Endothelial cell (in vitro differentiated cells): Measurements from ENCODE around the gene ZDHHC11B. TPM values are rescaled to one million over a fixed set of nuclear protein-coding genes. Genes with fewer than 3 reads are reported as not detected.
"Not testable (repeated sequence)": the region's sequence is repeated elsewhere in the genome, so short reads cannot be mapped to it uniquely, and the experiment has no call there.

Source experiments
- DNase-seq: peaks from one replicate; pipeline ENCODE4 v3.0.0; 2021; ENCODE audit warnings: low spot score
- H3K27ac Mint-ChIP-seq: one replicate; pipeline ENCODE4 v1.8.0; 2021; ENCODE audit warnings: mixed read lengths, inconsistent platforms; ENCODE audit not compliant: unreplicated experiment
- H3K27me3 Mint-ChIP-seq: one replicate; pipeline ENCODE4 v1.8.0; 2021; ENCODE audit warnings: mild to moderate bottlenecking, moderate library complexity, mixed read lengths, inconsistent platforms; ENCODE audit not compliant: unreplicated experiment
- H3K36me3 Mint-ChIP-seq: one replicate; pipeline ENCODE4 v1.8.0; 2021; ENCODE audit warnings: mild to moderate bottlenecking, low read depth, mixed read lengths, inconsistent platforms; ENCODE audit not compliant: unreplicated experiment
- H3K4me1 Mint-ChIP-seq: one replicate; pipeline ENCODE4 v1.8.0; 2021; ENCODE audit warnings: mild to moderate bottlenecking, mixed read lengths, inconsistent platforms; ENCODE audit not compliant: unreplicated experiment
- H3K4me3 Mint-ChIP-seq: one replicate; pipeline ENCODE4 v1.8.0; 2021; ENCODE audit warnings: mild to moderate bottlenecking, mixed read lengths, inconsistent platforms; ENCODE audit not compliant: unreplicated experiment
- H3K9me3 Mint-ChIP-seq: one replicate; pipeline ENCODE4 v1.8.0; 2021; ENCODE audit warnings: mixed read lengths, inconsistent platforms; ENCODE audit not compliant: unreplicated experiment
- total RNA-seq: library from RNA; stranded (reverse); fragmentation: NEBNext Ultra II Directional; extraction: Animal tissue kit (Norgen Biotek cat#: 25700); gene quantifications from one replicate; pipeline ENCODE4 v1.2.1, GENCODE V29; 2021; ENCODE audit not compliant: unreplicated experiment
- TF ChIP-seq, protein P1 (sequence below): fragments of 200-600 bp; sonication (generic); IDR thresholded peaks from one replicate; pipeline ENCODE4 v1.5.0; 2021; ENCODE audit warnings: antibody characterized with exemption; ENCODE audit not compliant: unreplicated experiment

The ZDHHC11B gene
- total RNA-seq, 1 donor from 2014 or later = not detected

GRCh38 chr5:773517-774264 is 10.8 kb downstream of the ZDHHC11B start:
- DNase-seq = no peak
- Mint-ChIP-seq H3K9me3 (no peaks in the 10 kb centered on the region), H3K36me3 (no peaks in the 10 kb centered on the region)

GRCh38 chr5:772931-773330 is 11.6 kb downstream of the ZDHHC11B start:
- H3K36me3 Mint-ChIP-seq, H3K9me3 Mint-ChIP-seq, H3K27ac Mint-ChIP-seq, H3K27me3 Mint-ChIP-seq, H3K4me3 Mint-ChIP-seq, H3K4me1 Mint-ChIP-seq, DNase-seq: not testable (repeated sequence)

More at GRCh38 chr5:773517-774264, 10.8 kb downstream of the ZDHHC11B start:
- TF ChIP-seq, protein P1, sequence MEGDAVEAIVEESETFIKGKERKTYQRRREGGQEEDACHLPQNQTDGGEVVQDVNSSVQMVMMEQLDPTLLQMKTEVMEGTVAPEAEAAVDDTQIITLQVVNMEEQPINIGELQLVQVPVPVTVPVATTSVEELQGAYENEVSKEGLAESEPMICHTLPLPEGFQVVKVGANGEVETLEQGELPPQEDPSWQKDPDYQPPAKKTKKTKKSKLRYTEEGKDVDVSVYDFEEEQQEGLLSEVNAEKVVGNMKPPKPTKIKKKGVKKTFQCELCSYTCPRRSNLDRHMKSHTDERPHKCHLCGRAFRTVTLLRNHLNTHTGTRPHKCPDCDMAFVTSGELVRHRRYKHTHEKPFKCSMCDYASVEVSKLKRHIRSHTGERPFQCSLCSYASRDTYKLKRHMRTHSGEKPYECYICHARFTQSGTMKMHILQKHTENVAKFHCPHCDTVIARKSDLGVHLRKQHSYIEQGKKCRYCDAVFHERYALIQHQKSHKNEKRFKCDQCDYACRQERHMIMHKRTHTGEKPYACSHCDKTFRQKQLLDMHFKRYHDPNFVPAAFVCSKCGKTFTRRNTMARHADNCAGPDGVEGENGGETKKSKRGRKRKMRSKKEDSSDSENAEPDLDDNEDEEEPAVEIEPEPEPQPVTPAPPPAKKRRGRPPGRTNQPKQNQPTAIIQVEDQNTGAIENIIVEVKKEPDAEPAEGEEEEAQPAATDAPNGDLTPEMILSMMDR = no peak
- Mint-ChIP-seq H3K27me3 (peaks cover 2% of the 10 kb centered on the region), H3K27ac (no peak overlapping the region), H3K4me3 (no peak overlapping the region), H3K4me1 (no peaks in the 10 kb centered on the region)

DNA sequence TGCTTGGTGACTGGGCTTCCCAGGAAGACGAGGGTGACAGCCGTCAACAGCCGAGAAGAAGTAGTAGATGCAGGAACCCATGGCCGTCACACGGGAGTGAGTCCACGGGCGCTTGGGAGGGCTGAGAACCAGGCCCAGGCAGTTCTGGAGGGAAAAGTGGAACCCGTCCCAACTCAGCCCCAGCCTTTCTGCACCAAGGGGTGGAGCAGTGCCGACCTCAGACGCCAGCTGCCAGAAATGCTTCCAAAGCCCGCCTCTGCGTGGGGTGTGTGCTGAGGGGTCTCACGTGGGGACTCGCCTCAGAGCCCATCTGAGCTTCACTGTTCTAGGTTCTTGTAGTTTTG is 12.0 kb downstream of the ZDHHC11B start:
- not testable (repeated sequence) for H3K4me1 Mint-ChIP-seq, H3K9me3 Mint-ChIP-seq, H3K27ac Mint-ChIP-seq, H3K36me3 Mint-ChIP-seq, DNase-seq, H3K4me3 Mint-ChIP-seq, H3K27me3 Mint-ChIP-seq

- H3K27me3 Mint-ChIP-seq, H3K4me1 Mint-ChIP-seq, H3K4me3 Mint-ChIP-seq, H3K9me3 Mint-ChIP-seq, H3K27ac Mint-ChIP-seq, H3K36me3 Mint-ChIP-seq, DNase-seq: not testable (repeated sequence)
These were observed 12.5 kb downstream of the ZDHHC11B start for GRCh38 chr5:771841-772546.

- H3K27ac Mint-ChIP-seq, H3K4me1 Mint-ChIP-seq, DNase-seq, H3K27me3 Mint-ChIP-seq, H3K9me3 Mint-ChIP-seq, H3K4me3 Mint-ChIP-seq, H3K36me3 Mint-ChIP-seq: not testable (repeated sequence)
These were observed 13.3 kb downstream of the ZDHHC11B start for GRCh38 chr5:771087-771781.

GRCh38 chr5:770585-770984 is 13.9 kb downstream of the ZDHHC11B start:
- H3K4me3 Mint-ChIP-seq, H3K4me1 Mint-ChIP-seq, H3K9me3 Mint-ChIP-seq, H3K27me3 Mint-ChIP-seq, DNase-seq, H3K36me3 Mint-ChIP-seq, H3K27ac Mint-ChIP-seq: not testable (repeated sequence)

- DNase-seq, H3K27ac Mint-ChIP-seq: not testable (repeated sequence)
These were observed 14.9 kb downstream of the ZDHHC11B start for GRCh38 chr5:769485-770145.

More at GRCh38 chr5:769485-770145, 14.9 kb downstream of the ZDHHC11B start:
- H3K27me3 Mint-ChIP-seq, H3K36me3 Mint-ChIP-seq, H3K4me1 Mint-ChIP-seq, H3K4me3 Mint-ChIP-seq, H3K9me3 Mint-ChIP-seq: not testable (repeated sequence)
